Endothelial cell of umbilical vein (primary cell): Measurements from ENCODE around the gene ZNF354C. TPM values are rescaled to one million over a fixed set of nuclear protein-coding genes. Genes with fewer than 3 reads are reported as not detected.

ENCODE experiments used
- BruUV-seq: library from RNA; stranded (reverse); fragments of 400-500 nt; replicated peaks from 2 replicates; lab custom pipeline; 2021; lab: Mats Ljungman, UMichigan
- CTCF ChIA-PET: fragments of 300-600, 350-600 bp; sonication (Branson Sonifier 250); formaldehyde crosslinking; loops from one replicate; lab custom pipeline; 2021; ENCODE audit warnings: antibody characterized with exemption, inconsistent platforms; lab: Charles Lee
- POLR2A ChIA-PET: fragments of 300-600, 350-600 bp; sonication (Branson Sonifier 250); formaldehyde crosslinking; loops from one replicate; lab custom pipeline; 2021; ENCODE audit warnings: antibody characterized with exemption, inconsistent platforms; lab: Charles Lee
- DNase-seq: peaks from one replicate; pipeline ENCODE4 v3.0.0-alpha.2; 2011; ENCODE audit warnings: low read depth, low spot score
- FAIRE-seq: peaks from 2 replicates; lab custom pipeline; 2011; peaks lifted over from hg19 to GRCh38; lab: Jason Lieb, UNC
- H2AFZ ChIP-seq: 2 replicates; pipeline ENCODE4 v1.6.0; 2012; ENCODE audit warnings: low read depth, low read length, control low read depth, inconsistent platforms
- H3K27ac ChIP-seq: 2 replicates; pipeline ENCODE4 v1.5.1; 2011; ENCODE audit warnings: low read depth, mild to moderate bottlenecking, control low read depth, low read length, moderate library complexity; ENCODE audit not compliant: insufficient read depth
- H3K27me3 ChIP-seq, 2 experiments: 2 replicates each; pipeline versions ENCODE4 v1.6.0 to v1.6.1; 2011; ENCODE audit warnings: low read length in 2 of 2, mixed read lengths in 1 of 2; ENCODE audit not compliant: control insufficient read depth in 2 of 2, insufficient read depth in 2 of 2
- H3K36me3 ChIP-seq, 2 experiments: 2 replicates in 1 of 2; 3 replicates in 1 of 2; pipeline ENCODE4 v1.5.1; 2011; ENCODE audit warnings: low read length in 2 of 2, mild to moderate bottlenecking in 1 of 2, moderate library complexity in 1 of 2; ENCODE audit not compliant: control insufficient read depth in 2 of 2, insufficient read depth in 2 of 2; ENCODE audit errors: extremely low read depth in 1 of 2
- H3K4me1 ChIP-seq: 3 replicates; pipeline ENCODE4 v1.5.1; 2011; ENCODE audit warnings: mild to moderate bottlenecking, low read length; ENCODE audit not compliant: control insufficient read depth, insufficient read depth; ENCODE audit errors: extremely low read depth
- H3K4me2 ChIP-seq: 2 replicates; pipeline ENCODE4 v1.6.1; 2011; ENCODE audit warnings: low read length, control low read depth, mixed read lengths; ENCODE audit not compliant: insufficient read depth
- H3K4me3 ChIP-seq, 3 experiments: fragments of 200-600 bp in 1 of 3; sonication (generic), shearing (Covaris generic) in 1 of 3; replicated peaks in 1 of 3; 2 replicates each; pipeline ENCODE4 v1.5.1; 2011 to 2016; ENCODE audit warnings: control low read depth in 3 of 3, low read length in 3 of 3, mild to moderate bottlenecking in 2 of 3, inconsistent platforms in 1 of 3, low read depth in 1 of 3, moderate library complexity in 1 of 3; ENCODE audit not compliant: insufficient read depth in 1 of 3
- H3K79me2 ChIP-seq: 2 replicates; pipeline ENCODE4 v1.6.0; 2012; ENCODE audit warnings: low read length, inconsistent platforms; ENCODE audit not compliant: control insufficient read depth, insufficient read depth
- H3K9ac ChIP-seq: replicated peaks from 2 replicates; pipeline ENCODE3; 2011; ENCODE audit warnings: low read length, control low read depth; ENCODE audit not compliant: insufficient read depth; ENCODE audit errors: extremely low read depth
- H3K9me1 ChIP-seq: replicated peaks from 3 replicates; pipeline ENCODE4 v1.6.0; 2011; ENCODE audit warnings: mild to moderate bottlenecking, low read length; ENCODE audit not compliant: control insufficient read depth, insufficient read depth; ENCODE audit errors: extremely low read depth
- H3K9me3 ChIP-seq: replicated peaks from 2 replicates; pipeline ENCODE4 v1.5.1; 2012; ENCODE audit warnings: low read length, inconsistent platforms; ENCODE audit not compliant: control insufficient read depth, insufficient read depth
- H4K20me1 ChIP-seq: replicated peaks from 2 replicates; pipeline ENCODE3; 2011; ENCODE audit warnings: mild to moderate bottlenecking, low read length; ENCODE audit not compliant: control insufficient read depth, insufficient read depth; ENCODE audit errors: extremely low read depth
- CTCF ChIP-seq, 2 donors: IDR thresholded peaks; 1 replicate in 1 of 2; 2 replicates in 1 of 2; pipeline ENCODE4 v1.5.1; 2011; ENCODE audit warnings: low read length in 2 of 2, mild to moderate bottlenecking in 2 of 2, moderate library complexity in 2 of 2, control low read depth in 1 of 2, inconsistent platforms in 1 of 2, low read depth in 1 of 2; ENCODE audit not compliant: insufficient read depth in 1 of 2; ENCODE audit errors: extremely low read depth in 1 of 2
- EZH2 ChIP-seq: IDR thresholded peaks from 2 replicates; pipeline ENCODE4 v1.6.1; 2012; ENCODE audit warnings: borderline replicate concordance, low read depth, mild to moderate bottlenecking, moderate library complexity, low read length, inconsistent platforms; ENCODE audit not compliant: severe bottlenecking
- FOS ChIP-seq: IDR thresholded peaks from 2 replicates; pipeline ENCODE4 v1.6.1; 2011; ENCODE audit warnings: mild to moderate bottlenecking, low read length, moderate library complexity, borderline replicate concordance; ENCODE audit not compliant: insufficient read depth
- GATA2 ChIP-seq: IDR thresholded peaks from 2 replicates; pipeline ENCODE4 v1.7.0; 2011; ENCODE audit warnings: low read depth, mild to moderate bottlenecking, moderate library complexity, mixed read lengths, low read length; ENCODE audit not compliant: insufficient read length, insufficient read depth
- JUN ChIP-seq: IDR thresholded peaks from 2 replicates; pipeline ENCODE4 v1.6.1; 2011; ENCODE audit warnings: borderline replicate concordance, low read depth; ENCODE audit not compliant: insufficient read length, insufficient read depth
- MAX ChIP-seq: IDR thresholded peaks from 2 replicates; pipeline ENCODE4 v1.6.1; 2011; ENCODE audit not compliant: insufficient read depth, insufficient read length
- POLR2A ChIP-seq: IDR thresholded peaks from 2 replicates; pipeline ENCODE4 v1.6.1; 2012; ENCODE audit warnings: low read depth, mild to moderate bottlenecking, control low read depth, low read length
- dilution Hi-C: fragments of 300-500 bp; cut with MboI; formaldehyde crosslinking; loops from one replicate; pipeline ENCODE4 v1.15.0; 2019; ENCODE audit warnings: low sequenced_read_pairs; ENCODE audit not compliant: extremely low pct_ligation_motif_present
- intact Hi-C: fragments of 100-400 bp; cut with micrococcal nuclease; formaldehyde crosslinking; loops from one replicate; pipeline ENCODE4 v1.10.0; 2022
- polyA plus RNA-seq, 4 experiments: library from polyadenylated mRNA; depleted of rRNA in 3 of 4; stranded (reverse) in 3 of 4; unstranded in 1 of 4; fragments of >200 nt; gene quantifications; 2 replicates each; pipeline versions ENCODE4 v1.2.1 to v1.2.3, GENCODE V29; 2011 to 2012; ENCODE audit warnings: missing spikeins in 1 of 4
- total RNA-seq: library from RNA; stranded (reverse); gene quantifications from 2 replicates; pipeline ENCODE4 v1.2.3, GENCODE V29; 2021

The ZNF354C gene
- total and polyA plus RNA-seq, 2 donors (not counting 3 experiments of a cell fraction or from before 2014, with no cell fraction given) = 1.5 to 4.7 TPM

- TF ChIP-seq FOS (no peak), MAX (no peak)
- Histone ChIP-seq H3K27me3 (no peaks in the 10 kb centered on the region), H3K9ac (no peak overlapping the region), H3K9me3 (peaks cover 5% of the 10 kb centered on the region), H3K4me2 (no peak overlapping the region), H2AFZ (no peak overlapping the region), H3K4me3 (no peak overlapping the region), H3K27ac (no peak overlapping the region), H3K4me1 (no peaks in the 10 kb centered on the region), H3K36me3 (no peaks in the 10 kb centered on the region), H3K79me2 (no peaks in the 10 kb centered on the region), H4K20me1 (no peaks in the 10 kb centered on the region), H3K9me1 (no peaks in the 10 kb centered on the region)
- no TSS peak for BruUV-seq
- intact Hi-C loops (no loop called here), dilution Hi-C loops (no loop called here)
- DNase-seq (no peak), FAIRE-seq (no peak)
- CTCF ChIA-PET = no interaction called here
- POLR2A ChIA-PET = no interaction called here
Measured at GRCh38 chr5:179131321-179131835, 71.2 kb downstream of the ZNF354C start.

DNA sequence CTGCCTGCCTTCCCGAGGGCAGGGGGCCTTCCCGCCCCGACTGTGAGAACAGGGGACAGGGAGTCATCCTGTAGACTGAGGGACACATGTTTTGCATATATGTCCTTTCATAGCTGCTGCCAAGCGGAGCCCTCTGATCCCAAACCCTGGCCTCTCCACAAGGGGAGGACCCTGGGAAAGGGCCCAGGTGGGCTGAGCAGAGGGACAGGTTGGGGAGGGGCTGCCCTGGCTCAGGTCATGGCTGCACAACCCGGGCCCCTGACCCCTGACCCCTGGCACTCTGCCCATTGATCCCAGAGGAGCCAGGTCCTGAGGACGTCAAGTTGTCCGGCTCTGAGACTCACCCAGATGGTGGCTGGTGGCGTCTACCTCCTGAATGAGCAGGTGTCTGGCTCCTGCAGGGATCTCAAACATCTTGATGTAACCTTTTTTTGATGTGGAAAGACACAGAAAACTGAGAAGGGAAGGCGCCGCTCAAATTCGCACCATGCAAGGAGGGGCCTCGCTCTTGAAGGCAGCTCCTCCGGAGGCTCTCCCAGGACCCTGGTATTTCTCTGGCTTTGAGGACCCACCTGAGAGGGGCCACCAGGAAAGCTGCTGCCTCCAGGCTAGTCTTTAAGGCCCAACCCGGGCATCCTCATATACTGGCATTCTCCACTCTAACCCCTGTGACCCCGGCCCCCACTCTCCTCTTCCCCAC lies 71.9 kb downstream of the ZNF354C start:
- ChIA-PET POLR2A (no interaction called here), CTCF (no interaction called here)
- Histone ChIP-seq H3K9ac (no peak overlapping the region), H4K20me1 (no peaks in the 10 kb centered on the region), H3K79me2 (no peaks in the 10 kb centered on the region), H2AFZ (no peak overlapping the region), H3K27me3 (no peaks in the 10 kb centered on the region), H3K4me3 (no peak overlapping the region), H3K27ac (no peak overlapping the region), H3K9me3 (peaks cover 5% of the 10 kb centered on the region), H3K36me3 (no peaks in the 10 kb centered on the region), H3K4me2 (no peak overlapping the region), H3K9me1 (no peaks in the 10 kb centered on the region), H3K4me1 (no peaks in the 10 kb centered on the region)
- dilution Hi-C loops = no loop called here
- TF ChIP-seq FOS = no peak
- no peak for TF ChIP-seq POLR2A
- TF ChIP-seq CTCF (IDR thresholded peaks at IDR 0.05; ENCODE audit: extremely low read depth in 1 of 2, insufficient read depth in 1 of 2, low read depth in 1 of 2, low read length in 2 of 2) = no peak
- no peak for TF ChIP-seq JUN
- TF ChIP-seq GATA2 = no peak
- no peak for TF ChIP-seq MAX
- TF ChIP-seq EZH2 = no peak
- no peak for DNase-seq
- intact Hi-C loops = no loop called here
- no peak for FAIRE-seq
- no TSS peak for BruUV-seq
